H9 (cell line): ENCODE data around the gene DSTYK. TPM values are rescaled to one million over a fixed set of nuclear protein-coding genes. Genes with fewer than 3 reads are reported as not detected.

ENCODE experiments used
- DNase-seq: peaks from one replicate; pipeline ENCODE4 v3.0.0-alpha.2; 2017
- H2AFZ ChIP-seq: one replicate; pipeline ENCODE4 v1.6.1; 2013; ENCODE audit warnings: mild to moderate bottlenecking, low read length, control low read depth, moderate library complexity
- H2AK5ac ChIP-seq: 2 replicates; pipeline ENCODE4 v1.6.1; 2013; ENCODE audit warnings: low read length, control low read depth, mixed read lengths; ENCODE audit not compliant: insufficient read length
- H2BK120ac ChIP-seq: one replicate; pipeline ENCODE4 v1.6.1; 2013; ENCODE audit warnings: low read depth, mild to moderate bottlenecking, low read length, control low read depth, inconsistent platforms; ENCODE audit not compliant: poor library complexity, severe bottlenecking
- H2BK12ac ChIP-seq: 2 replicates; pipeline ENCODE4 v1.6.1; 2013; ENCODE audit warnings: low read length, control low read depth, mixed read lengths, low read depth; ENCODE audit not compliant: insufficient read length
- H2BK15ac ChIP-seq: 2 replicates; pipeline ENCODE4 v1.6.1; 2013; ENCODE audit warnings: low read depth, low read length, control low read depth
- H2BK20ac ChIP-seq: one replicate; pipeline ENCODE4 v1.6.1; 2013; ENCODE audit warnings: low read depth, mild to moderate bottlenecking, low read length, control low read depth, inconsistent platforms; ENCODE audit not compliant: poor library complexity, severe bottlenecking
- H2BK5ac ChIP-seq: 2 replicates; pipeline ENCODE4 v1.6.1; 2013; ENCODE audit warnings: low read length, control low read depth, mixed read lengths; ENCODE audit not compliant: insufficient read length
- H3K14ac ChIP-seq: 2 replicates; pipeline ENCODE4 v1.6.1; 2013; ENCODE audit warnings: low read length, control low read depth; ENCODE audit not compliant: insufficient read depth
- H3K18ac ChIP-seq: 2 replicates; pipeline ENCODE4 v1.6.1; 2013; ENCODE audit warnings: low read depth, mild to moderate bottlenecking, mixed read lengths, low read length, control low read depth; ENCODE audit not compliant: insufficient read length
- H3K23ac ChIP-seq: 2 replicates; pipeline ENCODE4 v1.6.1; 2013; ENCODE audit warnings: low read length, control low read depth, mixed read lengths, low read depth; ENCODE audit not compliant: insufficient read length
- H3K23me2 ChIP-seq: 2 replicates; pipeline ENCODE4 v1.6.1; 2013; ENCODE audit warnings: low read depth, mild to moderate bottlenecking, mixed read lengths, low read length, control low read depth; ENCODE audit not compliant: insufficient read length, poor library complexity, severe bottlenecking
- H3K27ac ChIP-seq: 2 replicates; pipeline ENCODE4 v1.5.1; 2013; ENCODE audit warnings: low read length, control low read depth, mixed read lengths, low read depth; ENCODE audit not compliant: insufficient read length
- H3K27me3 ChIP-seq: 2 replicates; pipeline ENCODE4 v1.6.1; 2013; ENCODE audit warnings: low read length, control low read depth, inconsistent platforms; ENCODE audit not compliant: insufficient read depth
- H3K4ac ChIP-seq: 2 replicates; pipeline ENCODE4 v1.6.1; 2013; ENCODE audit warnings: low read depth, mild to moderate bottlenecking, control low read depth, inconsistent platforms, low read length, moderate library complexity
- H3K4me1 ChIP-seq: 2 replicates; pipeline ENCODE4 v1.6.1; 2013; ENCODE audit warnings: low read length, control low read depth, inconsistent platforms; ENCODE audit not compliant: insufficient read depth
- H3K4me2 ChIP-seq: 2 replicates; pipeline ENCODE4 v1.6.1; 2013; ENCODE audit warnings: low read length, control low read depth, mixed read lengths; ENCODE audit not compliant: insufficient read length, insufficient read depth
- H3K56ac ChIP-seq: 2 replicates; pipeline ENCODE4 v1.6.1; 2013; ENCODE audit warnings: low read depth, mild to moderate bottlenecking, mixed read lengths, low read length, control low read depth; ENCODE audit not compliant: insufficient read length
- H3K79me1 ChIP-seq: 2 replicates; pipeline ENCODE4 v1.6.1; 2013; ENCODE audit warnings: low read depth, mild to moderate bottlenecking, moderate library complexity, low read length, control low read depth, inconsistent platforms; ENCODE audit not compliant: insufficient read depth, poor library complexity, severe bottlenecking
- H3K79me2 ChIP-seq: 2 replicates; pipeline ENCODE4 v1.6.1; 2013; ENCODE audit warnings: low read length, control low read depth, inconsistent platforms; ENCODE audit not compliant: insufficient read depth
- H3K9ac ChIP-seq: 2 replicates; pipeline ENCODE4 v1.6.1; 2013; ENCODE audit warnings: low read length, control low read depth, mixed read lengths; ENCODE audit not compliant: insufficient read length; ENCODE audit errors: extremely low read depth
- H3K9me3 ChIP-seq: one replicate; pipeline ENCODE4 v1.6.1; 2013; ENCODE audit warnings: low read depth, low read length, inconsistent platforms; ENCODE audit not compliant: control insufficient read depth
- H3T11ph ChIP-seq: one replicate; pipeline ENCODE4 v1.6.1; 2013; ENCODE audit warnings: mild to moderate bottlenecking, low read length, control low read depth, inconsistent platforms
- H4K20me1 ChIP-seq: one replicate; pipeline ENCODE4 v1.6.1; 2013; ENCODE audit not compliant: control insufficient read depth, insufficient read length, insufficient read depth
- H4K5ac ChIP-seq: 2 replicates; pipeline ENCODE4 v1.6.1; 2013; ENCODE audit warnings: low read depth, mild to moderate bottlenecking, mixed read lengths, low read length, control low read depth; ENCODE audit not compliant: insufficient read length
- H4K8ac ChIP-seq: replicated peaks from 2 replicates; pipeline ENCODE4 v1.6.1; 2013; ENCODE audit warnings: low read length, control low read depth, mixed read lengths, low read depth; ENCODE audit not compliant: insufficient read length
- H4K91ac ChIP-seq: 2 replicates; pipeline ENCODE4 v1.6.1; 2013; ENCODE audit warnings: low read depth, mild to moderate bottlenecking, moderate library complexity, mixed read lengths, low read length, control low read depth; ENCODE audit not compliant: insufficient read length
- H3K27ac Mint-ChIP-seq, 3 experiments: 2 replicates in 2 of 3; 3 replicates in 1 of 3; pipeline ENCODE4 v1.8.0; 2020 to 2021; ENCODE audit warnings: mixed read lengths in 3 of 3, mild to moderate bottlenecking in 1 of 3, moderate library complexity in 1 of 3
- H3K27me3 Mint-ChIP-seq: 2 replicates; pipeline ENCODE4 v1.8.0; 2021; ENCODE audit warnings: low read depth, mild to moderate bottlenecking, moderate library complexity, mixed read lengths
- H3K36me3 Mint-ChIP-seq, 3 experiments: 2 replicates in 2 of 3; 3 replicates in 1 of 3; pipeline ENCODE4 v1.8.0; 2020 to 2021; ENCODE audit warnings: low read depth in 3 of 3, mixed read lengths in 3 of 3; ENCODE audit not compliant: insufficient read depth in 1 of 3
- H3K4me1 Mint-ChIP-seq, 2 experiments: 2 replicates each; pipeline ENCODE4 v1.8.0; 2020; ENCODE audit warnings: mixed read lengths in 2 of 2
- H3K4me3 Mint-ChIP-seq, 2 experiments: 2 replicates in 1 of 2; 3 replicates in 1 of 2; pipeline ENCODE4 v1.8.0; 2020 to 2021; ENCODE audit warnings: mild to moderate bottlenecking in 2 of 2, mixed read lengths in 2 of 2, moderate library complexity in 1 of 2
- H3K9me3 Mint-ChIP-seq, 2 experiments: 2 replicates in 1 of 2; 3 replicates in 1 of 2; pipeline ENCODE4 v1.8.0; 2020; ENCODE audit warnings: mild to moderate bottlenecking in 2 of 2, mixed read lengths in 2 of 2, moderate library complexity in 1 of 2
- CTCF ChIP-seq: fragments of 200-600 bp; sonication (generic); conservative IDR thresholded peaks from 3 replicates; pipeline ENCODE4 v1.8.0; 2021; ENCODE audit warnings: antibody characterized with exemption, mild to moderate bottlenecking
- WGBS: extraction: QIAGEN DNeasy Blood & Tissue Kit; methylation state at CpG from one replicate; pipeline ENCODE4 v1.1.7; 2013; ENCODE audit warnings: missing lambda C conversion rate, low lambda C conversion rate, mixed read lengths; ENCODE audit not compliant: insufficient read length; ENCODE audit errors: extremely low coverage; 5-methylcytosine and 5-hydroxymethylcytosine counted together
- total RNA-seq: library from RNA; stranded (reverse); gene quantifications from 2 replicates; pipeline ENCODE4 v1.2.1, GENCODE V29; 2021

DSTYK gene
- total RNA-seq, 1 experiment from 2014 or later = 8.5 TPM

- Histone ChIP-seq H3K56ac (no peak overlapping the region), H2AFZ (no peak overlapping the region), H3K4ac (no peak overlapping the region), H3K23me2 (no peaks in the 10 kb centered on the region), H3K27me3 (no peaks in the 10 kb centered on the region), H3K27ac (no peak overlapping the region), H3K4me2 (no peak overlapping the region), H4K5ac (no peak overlapping the region), H3K14ac (no peak overlapping the region), H2AK5ac (no peak overlapping the region), H3K4me1 (no peaks in the 10 kb centered on the region), H3K18ac (no peak overlapping the region), H3K23ac (no peak overlapping the region), H3K9ac (no peak overlapping the region), H3K9me3 (no peaks in the 10 kb centered on the region), H4K20me1 (no peaks in the 10 kb centered on the region), H4K8ac (no peak overlapping the region), H2BK12ac (no peak overlapping the region), H3K79me2 (no peaks in the 10 kb centered on the region), H2BK20ac (no peak overlapping the region), H2BK5ac (no peak overlapping the region), H2BK120ac (no peak overlapping the region), H3K79me1 (peaks cover 4% of the 10 kb centered on the region), H4K91ac (no peak overlapping the region), H2BK15ac (no peak overlapping the region), H3T11ph (no peak overlapping the region)
- H3K4me1 Mint-ChIP-seq = peaks cover 4 to 5% of the 10 kb centered on the region in 2 experiments; a peak in 1 of 4 replicates
- H3K4me3 Mint-ChIP-seq = no peak overlapping the region
- H3K36me3 Mint-ChIP-seq = peaks cover 7 to 29% (median 19%) of the 10 kb centered on the region in 3 experiments
- peak overlapping the region in 1 of 3 experiments; percentile 89; a peak in 2 of 7 replicates for H3K27ac Mint-ChIP-seq
- H3K27me3 Mint-ChIP-seq = no peaks in the 10 kb centered on the region
- no CpG with 5 or more reads among the region's 10 CpGs for WGBS
- DNase-seq = no peak
- no peak for TF ChIP-seq CTCF
- H3K9me3 Mint-ChIP-seq = no peaks in the 10 kb centered on the region
These were observed 42.3 kb downstream of the DSTYK start for GRCh38 chr1:205169248-205169647.
